ENCODE measurements around the gene IQSEC1. TPM values are rescaled to one million over a fixed set of nuclear protein-coding genes. Genes with fewer than 3 reads are reported as not detected.
A peak's percentile ranks its signal among the peaks of the same experiment; 100 is the strongest.

The IQSEC1 gene
- total RNA-seq, 2 donors from 2014 or later: 22.7 to 24.5 TPM

DNA sequence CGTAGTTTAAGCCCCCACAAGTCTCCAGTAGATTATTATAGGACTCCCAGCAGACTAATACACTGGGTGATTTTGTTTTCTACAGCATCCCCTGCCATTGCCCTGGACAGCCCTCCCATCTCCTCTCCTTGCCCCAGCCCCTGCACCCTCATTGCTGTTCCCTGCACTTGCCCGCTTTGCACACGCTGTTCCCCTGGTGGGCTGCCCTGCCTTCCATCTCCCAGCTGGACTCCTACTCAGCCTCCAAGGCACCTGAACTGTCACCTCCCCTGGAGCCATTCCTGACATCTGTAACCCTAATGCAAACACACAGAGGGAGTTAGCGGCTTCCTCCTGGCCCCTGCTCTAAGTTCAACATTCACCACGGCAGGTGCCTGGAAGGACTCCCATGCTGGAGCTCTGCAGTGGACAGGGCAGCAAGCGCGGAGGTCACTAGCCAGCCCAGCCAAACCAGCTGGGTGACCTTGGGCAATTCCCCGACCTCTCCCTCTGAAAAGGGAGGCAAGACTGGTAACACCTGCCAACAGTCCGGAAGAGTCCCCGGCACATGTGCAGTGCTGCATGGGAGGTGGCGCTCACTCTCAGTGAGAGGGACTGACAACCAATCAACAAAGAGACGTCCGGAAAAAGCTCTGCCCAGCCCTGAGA, 38.8 kb upstream of the IQSEC1 start:
- no peak overlapping the region for H3K9ac ChIP-seq (ENCODE audit: extremely low read depth, low read length, poor library complexity, severe bottlenecking)
- no peaks in the 10 kb centered on the region for H3K36me3 ChIP-seq (ENCODE audit: control insufficient read depth, insufficient read depth, low read length)
- no peaks in the 10 kb centered on the region for H3K27me3 Mint-ChIP-seq (ENCODE audit: insufficient read depth)
- no peaks in the 10 kb centered on the region for H3K9me3 Mint-ChIP-seq
- H3K36me3 Mint-ChIP-seq (ENCODE audit: low read depth): no peaks in the 10 kb centered on the region
- no peaks in the 10 kb centered on the region for H3K9me3 ChIP-seq (ENCODE audit: control insufficient read depth, low read length)
- no peak for TF ChIP-seq CTCF (conservative IDR thresholded peaks at IDR 0.05)
- no peaks in the 10 kb centered on the region for H3K4me1 ChIP-seq (ENCODE audit: control insufficient read depth, insufficient read depth, low read length)
- no peak overlapping the region for H3K27ac ChIP-seq (ENCODE audit: low read depth, low read length)
- H3K4me3 ChIP-seq (ENCODE audit: low read length): no peak overlapping the region
- peaks cover 6% of the 10 kb centered on the region for H3K4me1 Mint-ChIP-seq
- no peak overlapping the region for H3K27ac Mint-ChIP-seq
- H3K4me3 Mint-ChIP-seq: no peak overlapping the region
- peak; percentile 42 for DNase-seq
- 84 to 88% methylated on average over 11 to 13 of the region's 13 CpGs for WGBS, 2 experiments (ENCODE audit: insufficient coverage in 1 of 2, insufficient read length in 1 of 2)
- H3K27me3 ChIP-seq (ENCODE audit: control insufficient read depth, insufficient read depth, low read length, poor library complexity, severe bottlenecking): no peaks in the 10 kb centered on the region

DNA sequence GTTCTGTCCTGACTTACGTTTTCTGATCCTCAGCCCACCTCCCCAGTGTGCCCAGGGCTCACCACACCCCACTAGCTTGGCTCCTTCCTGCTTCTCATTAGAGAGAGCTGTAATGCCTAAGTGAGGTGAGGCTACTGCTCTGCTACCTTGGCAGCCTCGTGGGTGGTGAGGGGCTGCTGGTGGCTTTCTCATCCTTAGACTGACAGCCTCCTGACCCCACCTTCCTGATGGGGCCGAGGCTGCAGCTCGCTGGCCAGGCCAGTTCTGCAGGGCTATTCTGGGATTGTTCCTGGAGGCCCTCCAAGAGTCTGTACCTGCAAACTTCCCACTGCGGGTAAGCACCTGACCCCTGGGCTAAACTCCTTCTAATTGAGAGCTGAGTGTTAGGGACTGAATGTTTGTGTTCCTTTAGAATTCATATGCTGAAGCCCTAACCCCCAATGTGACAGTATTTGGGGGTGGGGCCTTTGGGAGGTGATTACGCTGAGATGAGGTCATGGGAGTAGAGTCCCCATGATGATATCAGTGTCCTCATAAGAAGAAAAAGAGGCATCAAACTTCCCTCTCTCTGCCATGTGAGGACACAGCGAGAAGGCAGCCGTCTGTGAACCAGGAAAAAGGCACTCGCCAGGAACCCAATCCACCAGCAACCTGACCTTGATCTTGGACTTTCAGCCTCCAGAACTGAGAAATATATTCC, 38.1 kb upstream of the IQSEC1 start:
- Histone ChIP-seq H3K27ac (ENCODE audit: low read depth, low read length) (no peak overlapping the region), H3K9ac (ENCODE audit: extremely low read depth, low read length, poor library complexity, severe bottlenecking) (no peak overlapping the region)
- 83 to 85% methylated on average over 2 to 9 of the region's 9 CpGs for WGBS, 2 experiments (ENCODE audit: insufficient coverage in 1 of 2, insufficient read length in 1 of 2)

GRCh38 chr3:13110678-13111116, 37.5 kb upstream of the IQSEC1 start:
- Histone ChIP-seq H3K4me3 (ENCODE audit: low read length) (no peak overlapping the region), H3K27ac (ENCODE audit: low read depth, low read length) (no peak overlapping the region), H3K9ac (ENCODE audit: extremely low read depth, low read length, poor library complexity, severe bottlenecking) (no peak overlapping the region), H3K4me1 (ENCODE audit: control insufficient read depth, insufficient read depth, low read length) (no peaks in the 10 kb centered on the region), H3K9me3 (ENCODE audit: control insufficient read depth, low read length) (no peaks in the 10 kb centered on the region), H3K36me3 (ENCODE audit: control insufficient read depth, insufficient read depth, low read length) (no peaks in the 10 kb centered on the region), H3K27me3 (ENCODE audit: control insufficient read depth, insufficient read depth, low read length, poor library complexity, severe bottlenecking) (no peaks in the 10 kb centered on the region)
- no peak overlapping the region for H3K27ac Mint-ChIP-seq
- H3K4me1 Mint-ChIP-seq: peaks cover 6% of the 10 kb centered on the region
- H3K9me3 Mint-ChIP-seq: no peaks in the 10 kb centered on the region
- WGBS, 2 experiments (ENCODE audit: insufficient coverage in 1 of 2, insufficient read length in 1 of 2): 68 to 81% methylated on average over 8 of the region's 8 CpGs
- peak; percentile 38 for DNase-seq
- TF ChIP-seq CTCF (conservative IDR thresholded peaks at IDR 0.05): no peak
- H3K36me3 Mint-ChIP-seq (ENCODE audit: low read depth): no peaks in the 10 kb centered on the region
- no peak overlapping the region for H3K4me3 Mint-ChIP-seq
- no peaks in the 10 kb centered on the region for H3K27me3 Mint-ChIP-seq (ENCODE audit: insufficient read depth)

More for the DNA sequence above, 38.1 kb upstream of the IQSEC1 start:
- Histone ChIP-seq H3K4me3 (ENCODE audit: low read length) (no peak overlapping the region), H3K9me3 (ENCODE audit: control insufficient read depth, low read length) (no peaks in the 10 kb centered on the region), H3K4me1 (ENCODE audit: control insufficient read depth, insufficient read depth, low read length) (no peaks in the 10 kb centered on the region), H3K36me3 (ENCODE audit: control insufficient read depth, insufficient read depth, low read length) (no peaks in the 10 kb centered on the region), H3K27me3 (ENCODE audit: control insufficient read depth, insufficient read depth, low read length, poor library complexity, severe bottlenecking) (no peaks in the 10 kb centered on the region)
- Mint-ChIP-seq H3K4me3 (no peak overlapping the region), H3K27me3 (ENCODE audit: insufficient read depth) (no peaks in the 10 kb centered on the region), H3K4me1 (peaks cover 6% of the 10 kb centered on the region), H3K36me3 (ENCODE audit: low read depth) (no peaks in the 10 kb centered on the region), H3K9me3 (no peaks in the 10 kb centered on the region), H3K27ac (no peak overlapping the region)
- no peak for TF ChIP-seq CTCF (conservative IDR thresholded peaks at IDR 0.05)
- peak; percentile 52 for DNase-seq
